ENCODE results near the gene ATL2.
"Not testable (repeated sequence)": the region's sequence is repeated elsewhere in the genome, so short reads cannot be mapped to it uniquely, and the experiment has no call there.

The ATL2 gene

DNA sequence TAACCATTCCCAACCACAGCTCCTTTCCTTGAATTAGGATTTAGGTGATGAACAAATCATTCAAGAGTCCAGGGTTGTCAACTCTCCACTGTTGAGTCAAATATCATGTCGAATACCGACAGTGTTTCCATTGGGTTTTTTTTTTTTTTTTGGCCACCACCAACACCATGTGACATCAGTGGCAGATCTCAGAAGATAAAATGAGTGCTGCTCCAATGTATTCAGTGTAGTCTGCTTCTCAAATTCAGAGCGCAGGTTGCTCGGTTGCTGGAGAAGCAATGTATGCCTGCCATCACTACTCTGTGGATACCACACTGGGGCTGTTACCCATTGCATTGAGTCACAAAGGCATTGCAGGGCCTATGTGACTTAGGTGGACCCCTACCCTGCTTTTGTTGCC lies 10.8 kb upstream of the ATL2 start:
- FAIRE-seq, result no peak

DNA sequence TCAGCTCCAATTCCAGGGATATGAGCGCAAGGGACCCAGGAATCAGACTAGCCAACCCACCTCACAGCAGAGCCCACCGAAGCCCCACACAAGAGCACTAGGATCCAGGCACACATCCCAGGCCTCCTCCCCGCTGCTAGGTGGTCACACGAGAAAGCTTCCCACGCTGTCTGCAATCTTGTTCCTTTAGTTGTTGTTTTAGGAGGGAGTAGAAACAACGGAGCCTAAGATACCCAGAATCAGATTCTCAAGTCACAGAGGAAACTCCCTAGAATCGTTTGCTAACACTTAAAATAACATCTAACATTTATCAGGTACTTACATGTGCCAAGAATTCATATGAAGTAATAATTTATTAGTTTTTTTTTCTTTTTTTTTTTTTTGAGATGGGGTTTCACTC lies 9.7 kb upstream of the ATL2 start:
- no peak for FAIRE-seq

DNA sequence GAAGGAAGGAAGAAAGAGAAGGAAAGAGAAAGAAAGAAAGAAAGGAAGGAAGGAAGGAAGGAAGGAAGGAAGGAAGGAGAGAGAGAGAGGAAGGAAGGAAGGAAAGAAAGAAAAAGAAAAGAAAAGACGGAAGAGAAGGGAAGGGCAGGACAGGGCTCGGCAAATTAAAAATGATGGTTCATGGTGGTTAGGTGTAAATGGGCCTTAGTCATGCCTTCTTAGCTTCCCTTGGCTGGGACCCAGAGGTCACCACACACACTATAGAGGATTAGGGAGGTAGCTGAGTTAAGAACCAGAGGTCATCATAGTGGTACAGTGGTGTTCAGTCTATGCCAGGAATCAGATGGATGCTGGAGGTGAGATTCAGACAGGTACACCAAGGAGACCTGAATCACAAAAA lies 9.3 kb upstream of the ATL2 start:
- FAIRE-seq, result no peak

DNA sequence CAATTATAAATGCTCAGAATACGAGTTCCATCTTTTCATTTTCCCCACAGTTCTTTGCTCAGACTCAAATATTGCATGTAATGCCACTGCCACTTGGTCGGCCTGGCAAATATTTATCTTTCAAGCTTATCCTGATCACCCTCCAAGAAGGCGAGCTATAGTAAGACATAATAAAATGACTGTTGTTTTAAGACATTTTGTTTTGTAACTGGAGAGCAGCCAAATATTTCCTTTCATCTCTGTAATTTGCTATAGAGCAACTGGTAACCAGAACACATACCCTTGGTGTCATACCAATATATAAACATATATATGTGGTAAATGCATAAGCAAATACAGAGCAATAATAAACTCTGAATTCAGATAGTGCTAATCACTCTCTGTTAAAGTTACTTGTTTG lies 7.3 kb upstream of the ATL2 start:
- no peak for FAIRE-seq

DNA sequence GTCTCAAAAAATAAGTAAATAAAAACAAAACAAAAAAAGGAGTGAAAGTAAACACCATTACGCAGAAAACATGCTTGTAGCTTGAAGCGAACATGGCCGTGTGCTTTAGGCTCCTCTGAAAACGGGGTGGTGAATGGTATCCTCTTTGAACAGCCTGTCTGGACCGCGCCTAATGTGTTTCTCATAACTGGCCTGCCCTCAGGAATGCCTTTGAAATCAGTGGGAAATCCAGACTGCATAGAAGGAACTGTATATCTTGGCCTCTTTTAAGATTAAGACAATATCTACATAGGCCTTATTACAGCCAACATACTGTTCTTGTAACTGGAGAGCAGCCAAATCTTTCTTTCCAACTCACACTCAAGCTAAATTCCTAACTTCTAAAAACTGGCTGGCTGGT lies 6.7 kb upstream of the ATL2 start:
- not testable (repeated sequence) for FAIRE-seq

DNA sequence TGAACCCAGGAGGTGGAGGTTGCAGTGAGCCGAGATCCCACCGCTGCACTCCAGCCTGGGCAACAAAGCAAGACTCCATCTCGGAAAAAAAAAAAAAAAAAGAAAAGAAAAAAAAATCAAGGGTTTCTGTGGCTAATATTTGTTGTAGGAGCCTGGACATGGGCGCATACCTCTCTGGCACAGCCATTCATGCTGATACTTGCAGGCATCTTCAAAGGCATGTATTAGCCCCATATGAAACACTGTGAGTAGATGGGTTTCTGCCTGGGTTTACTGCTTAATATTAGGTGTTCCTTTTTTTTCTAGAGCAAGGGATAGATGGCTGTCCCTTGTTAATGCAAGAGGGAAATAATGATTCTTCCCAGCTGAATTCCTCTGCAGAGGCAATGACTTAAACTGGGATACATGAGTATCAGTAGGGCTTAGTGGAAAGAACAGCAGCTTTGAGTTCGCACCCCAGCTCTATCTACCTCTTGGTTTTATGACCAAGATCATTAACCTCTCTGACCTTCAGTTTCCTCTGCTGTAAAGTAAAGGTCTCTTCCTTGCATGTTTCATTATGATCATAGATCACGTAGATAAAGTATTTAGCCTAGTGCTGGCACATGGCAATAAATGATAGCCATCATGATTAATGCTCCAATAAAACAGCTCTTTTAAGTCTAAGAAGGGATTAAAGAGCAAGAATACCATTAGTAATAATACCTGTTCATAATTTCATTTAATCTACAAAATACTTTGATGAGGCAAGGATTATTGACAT lies 4.5 kb upstream of the ATL2 start:
- no peak for FAIRE-seq

DNA sequence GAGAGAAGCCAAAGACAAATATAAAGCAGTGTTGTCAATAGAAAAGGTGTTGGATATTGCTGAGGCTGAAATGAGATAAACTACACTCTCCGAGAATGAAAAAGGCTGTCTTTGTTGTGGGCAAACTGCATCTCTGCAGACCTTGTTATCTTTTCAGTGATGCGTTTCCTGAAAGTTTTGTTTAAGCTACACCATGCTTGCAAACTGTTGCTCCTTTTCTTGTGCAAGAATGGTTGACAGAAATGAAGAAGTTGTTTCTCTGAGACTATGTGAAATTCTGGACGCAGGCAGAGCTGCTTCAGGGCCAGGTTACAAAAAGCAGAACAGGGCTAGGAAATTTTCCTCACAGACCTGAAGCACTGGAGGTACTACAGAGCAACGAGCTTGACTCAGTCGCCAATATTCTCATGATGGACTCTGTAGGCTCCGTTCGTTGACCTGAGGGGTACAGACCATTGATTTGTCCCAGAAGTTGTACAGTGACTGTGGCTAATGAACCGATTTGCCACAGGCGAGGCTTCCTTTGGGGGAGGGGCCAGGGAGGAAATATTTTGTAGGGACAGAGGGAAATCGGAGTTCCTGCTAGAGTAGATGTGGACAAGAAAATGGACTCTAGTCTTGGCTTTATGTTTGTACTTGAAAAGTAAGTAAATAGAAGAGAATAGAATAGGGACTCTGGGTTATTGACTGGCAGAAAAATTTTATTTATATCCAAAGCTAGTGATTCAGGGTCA lies 3.5 kb upstream of the ATL2 start:
- FAIRE-seq, result no peak

DNA sequence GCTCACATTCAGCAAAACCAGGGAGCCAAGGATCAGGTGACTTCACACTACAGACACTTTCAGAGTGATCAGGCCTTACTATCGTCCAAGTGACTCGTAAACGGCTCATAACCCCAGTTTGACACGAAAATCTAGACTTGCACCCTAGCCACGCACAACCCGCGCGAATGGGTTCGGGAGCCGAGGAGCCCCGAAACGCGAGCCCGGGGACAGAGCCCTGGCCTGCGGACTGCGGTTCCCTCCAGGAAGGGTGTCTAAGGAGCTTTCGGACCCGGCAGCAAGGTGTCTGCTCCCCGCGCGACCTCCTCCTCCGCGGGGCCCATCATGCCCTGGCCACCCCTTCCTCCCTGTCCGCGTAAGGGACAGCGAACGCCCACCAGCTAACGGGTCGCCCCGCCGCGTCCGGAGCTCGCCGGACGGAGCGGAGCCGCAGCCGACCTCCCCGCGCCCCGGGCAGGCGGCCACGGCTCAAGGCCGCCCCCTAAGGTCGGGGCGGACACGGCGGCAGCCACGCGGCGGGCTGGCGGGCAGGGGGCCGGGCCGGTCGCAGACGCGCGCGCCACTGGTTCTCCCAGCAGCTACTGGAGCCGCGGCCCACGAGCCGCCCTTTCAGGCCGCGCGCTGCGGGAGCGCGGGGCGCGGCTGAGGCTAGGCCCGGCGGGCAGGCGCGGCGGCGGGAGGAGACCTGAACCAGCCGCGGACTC lies 575 bp downstream of the ATL2 start:
- no peak for FAIRE-seq

DNA sequence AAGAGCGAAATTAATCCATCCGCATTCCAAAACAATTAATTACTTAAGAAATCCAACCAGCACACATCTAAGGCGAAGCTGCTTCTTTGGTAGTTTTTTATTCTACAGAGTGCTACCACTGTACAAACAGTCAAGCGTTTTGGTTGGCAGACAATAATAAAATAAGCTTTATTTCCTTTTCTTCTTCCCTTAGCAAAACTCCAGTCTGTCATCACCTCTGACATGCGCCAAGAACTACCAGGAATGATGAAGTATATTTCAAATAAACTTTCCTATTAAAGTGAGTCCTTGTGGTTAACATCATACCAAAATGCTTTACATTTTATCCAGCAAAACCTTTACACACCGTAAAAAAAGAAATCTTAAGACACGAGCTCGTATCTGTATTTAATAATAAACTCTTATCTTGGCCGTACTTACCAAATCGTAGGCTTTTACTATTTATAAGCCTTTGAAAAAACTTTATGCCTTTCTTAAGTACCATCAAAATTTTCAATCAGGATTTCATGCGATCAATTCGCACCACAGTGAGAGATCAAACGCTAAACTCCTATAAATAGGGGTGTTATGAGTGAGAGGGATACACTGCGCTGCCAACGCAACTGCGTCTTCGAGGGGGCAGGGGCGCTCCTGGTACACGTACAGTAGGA lies 1.3 kb downstream of the ATL2 start:
- no peak for FAIRE-seq

DNA sequence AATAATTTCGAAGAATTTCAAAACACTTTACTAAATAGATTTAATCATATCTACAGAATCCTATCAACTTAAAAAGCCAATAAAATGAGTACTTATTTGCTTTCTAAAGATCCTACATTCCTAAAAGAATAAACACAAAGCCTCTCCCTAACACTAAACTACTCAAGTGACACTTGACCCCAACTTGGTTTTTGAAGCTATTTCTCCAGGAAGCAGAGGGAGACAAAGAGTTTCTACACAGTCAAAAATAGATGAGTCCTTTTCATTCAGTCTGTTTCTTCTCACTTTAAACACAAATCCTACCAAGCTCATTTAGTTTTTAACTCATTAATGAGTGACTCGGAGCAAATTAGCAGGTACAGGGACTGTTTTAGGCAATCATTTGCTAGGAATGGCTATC lies 2.1 kb downstream of the ATL2 start:
- FAIRE-seq, result no peak

DNA sequence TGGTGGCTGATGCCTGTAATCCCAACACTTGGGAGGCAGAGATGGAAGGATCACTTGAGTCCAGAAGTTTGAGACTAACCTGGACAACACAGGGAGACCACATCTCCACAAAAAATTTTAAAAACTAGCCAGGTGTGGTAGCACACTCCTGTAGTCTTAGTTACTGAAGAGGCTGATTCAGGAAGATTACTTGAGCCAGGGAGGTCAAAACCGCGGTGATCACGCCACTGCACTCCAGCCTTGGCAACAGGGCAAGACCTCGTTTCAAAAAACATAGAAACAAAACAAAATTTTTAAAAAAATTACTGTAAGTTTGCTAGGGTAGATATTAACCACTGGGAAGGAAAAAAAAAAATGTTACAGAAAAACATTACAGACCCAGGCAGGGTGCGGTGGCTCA lies 5.8 kb downstream of the ATL2 start:
- FAIRE-seq, result no peak

DNA sequence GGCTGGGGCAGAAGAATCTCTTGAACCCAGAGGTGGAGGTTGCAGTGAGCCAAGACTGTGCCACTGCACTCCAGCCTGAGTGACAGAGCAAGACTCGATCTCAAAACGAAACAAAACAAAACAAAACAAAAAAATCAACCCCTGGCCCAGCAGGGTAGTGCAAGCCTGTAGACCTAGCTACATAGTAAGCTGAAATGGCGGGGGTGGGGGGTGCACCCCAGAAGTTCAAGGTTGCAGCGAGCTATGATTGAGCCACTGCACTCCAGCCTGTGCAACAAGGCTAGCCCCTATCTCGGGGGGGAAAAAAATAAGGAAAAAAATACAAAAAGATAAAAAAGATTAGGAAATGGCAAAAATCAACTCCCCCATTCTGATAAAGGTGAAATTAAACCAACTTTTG lies 6.4 kb downstream of the ATL2 start:
- no peak for FAIRE-seq

DNA sequence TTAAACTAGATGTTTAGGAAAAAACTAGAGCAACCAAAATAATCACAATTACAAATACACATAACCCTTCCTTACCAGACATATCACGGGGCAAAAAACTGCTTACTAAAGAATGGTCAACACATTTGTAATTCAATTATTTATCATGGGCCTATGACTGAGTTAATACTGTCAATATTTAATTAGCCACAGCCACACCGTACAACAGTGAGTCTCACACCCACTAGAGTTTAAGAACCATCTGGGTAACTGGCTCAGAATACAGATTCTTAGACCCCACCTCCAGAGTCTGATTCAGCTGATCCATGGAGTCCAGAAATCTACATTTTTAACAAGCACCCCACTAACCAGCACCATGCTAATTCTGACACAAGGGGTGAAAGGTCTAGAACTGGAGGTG lies 14.8 kb downstream of the ATL2 start:
- no peak for FAIRE-seq

DNA sequence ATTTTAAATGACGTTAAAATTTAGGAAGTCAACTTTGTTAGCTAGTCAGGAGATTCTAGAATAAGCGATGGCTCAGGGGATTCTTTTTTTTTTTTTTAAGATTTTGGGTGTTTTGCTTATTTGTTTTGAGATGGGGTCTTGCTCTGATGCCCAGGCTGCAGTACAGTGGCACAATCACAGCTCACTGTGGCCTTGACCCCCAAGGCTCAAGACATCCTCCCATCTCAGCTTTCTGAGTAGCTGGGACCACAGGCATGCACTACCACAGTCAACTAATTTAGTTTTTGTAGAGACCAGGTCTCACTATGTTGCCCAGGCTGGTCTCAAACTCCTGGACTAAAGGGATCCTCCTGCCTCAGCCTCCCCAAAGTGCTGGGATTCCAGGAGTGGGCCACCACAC lies 16.9 kb downstream of the ATL2 start:
- FAIRE-seq, result no peak

DNA sequence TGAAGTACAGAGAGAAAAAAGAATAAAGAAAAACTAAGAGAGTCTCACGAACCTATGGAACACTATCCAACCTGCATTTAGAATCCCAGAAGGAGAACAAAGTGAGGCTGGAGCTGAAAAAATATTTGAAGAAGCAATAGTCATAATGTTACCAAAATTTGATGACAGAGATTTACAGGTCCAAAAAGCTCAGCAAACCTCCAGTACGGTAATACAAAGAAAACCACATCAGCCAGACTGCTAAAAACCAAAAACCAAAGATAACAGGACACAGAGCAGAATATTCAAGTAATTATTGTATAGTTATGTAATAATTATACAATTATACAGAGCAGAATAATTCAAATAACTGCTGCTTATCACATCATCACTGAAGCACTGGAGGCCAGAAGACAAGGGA lies 23.7 kb downstream of the ATL2 start:
- no peak for FAIRE-seq

DNA sequence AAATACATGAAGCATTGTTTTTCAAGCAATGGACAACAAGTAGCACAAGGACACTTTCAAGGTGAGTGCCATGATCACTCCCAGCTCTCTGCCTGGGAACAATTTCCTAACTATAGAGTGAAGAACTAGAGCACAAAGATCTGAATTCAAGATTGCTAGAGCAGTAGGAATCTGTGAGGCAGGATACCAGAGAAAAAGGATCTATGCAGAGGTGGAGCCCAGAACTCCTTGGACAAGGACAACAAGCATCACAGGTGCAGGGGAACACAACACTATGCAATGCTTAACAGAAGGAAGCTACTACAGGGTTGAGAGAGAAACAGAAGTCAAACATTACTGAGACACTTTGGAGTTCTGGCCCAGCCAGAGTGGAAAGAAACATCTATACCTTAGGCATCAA lies 24.7 kb downstream of the ATL2 start:
- no peak for FAIRE-seq

DNA sequence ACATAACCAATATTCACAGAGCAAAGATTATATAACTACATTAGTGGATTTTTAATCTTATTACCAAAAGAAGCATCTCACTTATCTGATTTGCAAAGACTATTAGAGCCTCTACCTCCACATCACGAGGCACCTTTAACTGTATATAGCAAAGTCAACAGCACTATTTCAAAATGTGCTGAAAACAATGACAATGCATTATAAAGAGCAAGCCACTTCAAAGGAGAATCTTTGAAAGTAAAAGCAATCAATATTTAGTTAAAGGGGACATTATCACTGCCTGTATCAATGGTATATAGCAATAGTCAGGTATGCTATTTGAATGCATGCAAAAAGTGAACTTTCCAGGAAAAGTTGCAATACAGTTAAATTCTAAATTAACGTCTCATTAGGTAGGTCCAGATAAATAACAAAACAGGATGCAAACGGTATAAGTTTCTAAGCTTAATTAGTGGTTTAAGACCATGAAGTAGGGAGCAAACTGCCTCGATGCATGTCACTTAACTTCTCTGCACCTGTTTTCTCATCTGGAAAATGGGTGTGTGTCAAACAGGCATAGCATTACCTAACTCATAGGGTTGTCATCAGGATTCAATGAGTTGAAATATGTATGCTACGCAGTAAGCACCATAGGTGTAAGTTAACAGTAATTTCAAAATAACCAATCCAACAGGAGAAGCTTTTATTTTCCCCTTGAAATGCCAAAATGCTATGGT lies 31.6 kb downstream of the ATL2 start:
- FAIRE-seq, result no peak

DNA sequence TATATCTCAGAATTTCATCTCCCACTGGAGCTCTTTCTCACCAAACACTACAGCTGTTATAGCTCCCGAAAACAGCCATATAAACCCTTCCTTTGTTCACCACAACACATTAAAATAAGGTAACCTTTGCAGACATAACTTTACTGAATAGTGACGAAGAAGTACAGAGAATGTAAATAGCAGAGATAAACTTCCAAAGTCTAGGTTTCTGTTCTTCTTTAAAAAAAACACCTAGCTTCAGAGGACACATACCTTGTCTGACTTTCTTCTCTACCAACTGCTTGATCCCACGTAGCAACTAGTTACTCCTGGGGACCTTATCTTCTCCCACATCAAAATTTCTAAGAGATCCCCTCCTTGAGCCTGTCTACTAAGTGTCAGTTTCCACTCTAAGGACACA lies 32.3 kb downstream of the ATL2 start:
- no peak for FAIRE-seq

DNA sequence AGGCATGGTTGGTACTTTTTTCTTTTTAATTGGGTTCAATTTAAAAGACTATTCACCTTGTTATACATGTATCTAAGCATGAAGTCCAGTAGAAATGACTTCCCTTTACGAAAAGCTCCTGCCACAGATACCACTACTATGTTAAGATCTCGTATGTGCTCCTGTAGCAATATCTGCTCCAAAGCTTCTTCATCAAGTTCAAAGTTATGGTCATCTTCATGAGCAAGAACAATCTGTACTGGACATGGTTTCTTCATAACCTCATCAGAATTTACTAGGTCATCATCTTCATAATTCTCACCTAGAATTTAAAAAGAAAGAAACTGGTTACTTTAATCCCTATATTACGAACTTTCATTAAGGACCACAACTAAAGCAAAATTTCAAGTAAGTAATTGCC lies 33.9 kb downstream of the ATL2 start:
- FAIRE-seq, result no peak

DNA sequence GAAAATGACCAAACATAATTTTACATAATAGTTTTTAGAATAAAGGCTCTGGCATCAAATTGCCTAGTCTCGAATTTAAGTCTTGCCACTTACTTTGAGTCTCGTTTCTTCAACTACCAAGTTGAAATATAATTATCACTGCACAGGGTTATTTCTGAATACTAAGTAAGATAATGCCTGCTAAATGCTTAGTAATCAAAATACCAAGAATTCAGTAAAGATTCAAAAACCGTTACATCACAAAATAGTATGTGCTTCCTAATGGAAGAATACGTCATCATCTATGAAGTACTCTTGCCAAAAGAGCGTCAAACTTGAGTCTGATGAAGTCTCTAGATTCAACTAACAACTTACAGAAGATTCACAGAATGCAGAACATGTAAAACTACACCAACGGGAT lies 40.5 kb downstream of the ATL2 start:
- FAIRE-seq, result no peak

DNA sequence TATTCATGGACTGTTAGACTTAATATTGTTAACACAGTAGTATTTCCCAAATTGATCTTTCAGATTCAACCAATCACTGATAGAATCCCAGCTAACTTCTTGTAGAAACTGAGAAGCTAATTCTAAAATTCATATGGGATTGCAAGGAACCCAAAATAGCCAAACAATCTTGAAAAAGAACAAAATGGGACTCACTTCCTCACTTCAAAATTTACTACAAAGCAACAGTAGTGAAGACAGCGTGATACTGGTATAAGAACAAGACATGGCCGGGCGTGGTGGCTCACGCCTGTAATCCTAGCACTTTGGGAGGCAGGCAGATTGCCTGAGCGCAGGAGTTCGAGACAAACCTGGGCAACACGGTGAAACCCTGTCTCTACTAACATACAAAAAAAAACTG lies 46.3 kb downstream of the ATL2 start:
- no peak for FAIRE-seq

DNA sequence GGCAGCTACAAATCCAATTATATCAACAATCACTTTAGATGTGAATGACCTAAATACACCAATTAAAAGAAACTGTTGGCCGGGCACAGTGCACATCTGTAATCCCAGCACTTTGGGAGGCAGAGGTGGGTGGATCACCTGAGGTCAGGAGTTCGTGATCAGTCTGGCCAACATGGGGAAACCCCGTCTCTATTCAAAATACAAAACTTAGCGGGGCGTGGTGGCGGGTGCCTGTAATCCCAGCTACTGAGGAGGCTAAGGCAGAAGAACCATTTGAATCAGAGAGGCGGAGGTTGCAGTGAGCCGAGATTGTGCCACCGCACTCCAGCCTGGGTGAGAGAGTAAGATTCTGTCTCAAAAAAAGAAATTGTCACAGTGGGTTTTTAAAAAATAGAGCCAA lies 49.5 kb downstream of the ATL2 start:
- no peak for FAIRE-seq

DNA sequence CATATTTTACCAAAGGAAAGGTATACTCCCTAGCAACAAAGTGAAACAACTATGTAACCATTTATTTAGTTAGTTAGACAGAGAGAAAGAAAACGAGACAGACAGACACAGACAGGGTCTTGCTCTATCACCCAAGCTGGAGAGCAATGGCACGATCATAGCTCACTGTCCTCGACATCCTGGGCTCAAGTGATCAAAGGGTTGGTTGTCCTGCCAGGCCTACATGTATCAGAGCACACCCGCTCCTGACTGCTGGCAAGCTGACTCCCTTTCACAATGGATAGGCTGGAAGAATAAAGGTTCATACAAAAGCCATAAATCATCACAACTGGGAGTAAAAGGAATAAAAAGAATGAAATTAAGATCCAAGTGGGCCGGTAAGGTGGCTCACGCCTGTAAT lies 53.5 kb downstream of the ATL2 start:
- no peak for FAIRE-seq

Data from colon (tissue), 2 donors.